NOMO-1 treated with dmso at 0.1 percent for 144 hours (cell line): ENCODE results near the gene POLN.

Source experiments
- DNase-seq: peaks from one replicate; lab custom pipeline; 2025; ENCODE audit not compliant: unreplicated experiment; lab: John Stamatoyannopoulos, UW

Gene POLN

GRCh38 chr4:2089222-2089621 lies 152.7 kb downstream of the POLN start:
- no peak for DNase-seq

- DNase-seq, result no peak
Measured at GRCh38 chr4:2087170-2087569, 154.8 kb downstream of the POLN start.

GRCh38 chr4:2085496-2085901 lies 156.4 kb downstream of the POLN start:
- no peak for DNase-seq

GRCh38 chr4:2084316-2084715 lies 157.6 kb downstream of the POLN start:
- DNase-seq, result no peak

GRCh38 chr4:2083826-2084160 lies 158.1 kb downstream of the POLN start:
- no peak for DNase-seq

GRCh38 chr4:2083116-2083825 lies 158.7 kb downstream of the POLN start:
- DNase-seq, result no peak

- DNase-seq, result no peak
Measured at GRCh38 chr4:2082627-2083026, 159.3 kb downstream of the POLN start.

- DNase-seq, result no peak
Measured at GRCh38 chr4:2082118-2082517, 159.8 kb downstream of the POLN start.

GRCh38 chr4:2081540-2081939 lies 160.4 kb downstream of the POLN start:
- DNase-seq, result no peak

- DNase-seq, result no peak
Measured at GRCh38 chr4:2080429-2081300, 161.3 kb downstream of the POLN start.

- DNase-seq, result no peak
Measured at GRCh38 chr4:2079926-2080325, 162.0 kb downstream of the POLN start.

- no peak for DNase-seq
Measured at GRCh38 chr4:2079006-2079405, 162.9 kb downstream of the POLN start.

GRCh38 chr4:2078584-2078983 lies 163.3 kb downstream of the POLN start:
- DNase-seq, result no peak

GRCh38 chr4:2077537-2078460 lies 164.1 kb downstream of the POLN start:
- DNase-seq, result peak; percentile 38

- no peak for DNase-seq
Measured at GRCh38 chr4:2076908-2077536, 164.9 kb downstream of the POLN start.

GRCh38 chr4:2075987-2076907 lies 165.7 kb downstream of the POLN start:
- DNase-seq, result no peak

- DNase-seq, result no peak
Measured at GRCh38 chr4:2075171-2075986, 166.5 kb downstream of the POLN start.

- no peak for DNase-seq
Measured at GRCh38 chr4:2074588-2074987, 167.3 kb downstream of the POLN start.
